Glutamatergic neuron (in vitro differentiated cells): ENCODE data around the gene ADARB1. TPM values are rescaled to one million over a fixed set of nuclear protein-coding genes. Genes with fewer than 3 reads are reported as not detected.

Experiments used
- DNase-seq: peaks from one replicate; pipeline ENCODE4 v3.0.0; 2022
- H3K27ac Mint-ChIP-seq: one replicate; pipeline ENCODE4 v1.8.0; 2020; ENCODE audit warnings: mild to moderate bottlenecking, mixed read lengths, inconsistent platforms; ENCODE audit not compliant: unreplicated experiment
- H3K27me3 Mint-ChIP-seq: one replicate; pipeline ENCODE4 v1.8.0; 2020; ENCODE audit warnings: mild to moderate bottlenecking, moderate library complexity, mixed read lengths, inconsistent platforms; ENCODE audit not compliant: unreplicated experiment
- H3K36me3 Mint-ChIP-seq: one replicate; pipeline ENCODE4 v1.8.0; 2020; ENCODE audit warnings: mild to moderate bottlenecking, mixed read lengths, inconsistent platforms; ENCODE audit not compliant: unreplicated experiment
- H3K4me1 Mint-ChIP-seq: one replicate; pipeline ENCODE4 v1.8.0; 2020; ENCODE audit warnings: mild to moderate bottlenecking, low read depth, mixed read lengths, inconsistent platforms; ENCODE audit not compliant: unreplicated experiment
- H3K4me3 Mint-ChIP-seq: one replicate; pipeline ENCODE4 v1.8.0; 2020; ENCODE audit warnings: mild to moderate bottlenecking, mixed read lengths, inconsistent platforms; ENCODE audit not compliant: unreplicated experiment
- H3K9me3 Mint-ChIP-seq: one replicate; pipeline ENCODE4 v1.8.0; 2020; ENCODE audit warnings: mild to moderate bottlenecking, moderate library complexity, mixed read lengths, inconsistent platforms; ENCODE audit not compliant: unreplicated experiment
- total RNA-seq: library from RNA; stranded (reverse); fragmentation: NEBNext Ultra II Directional; extraction: Animal tissue kit (Norgen Biotek cat#: 25700); gene quantifications from one replicate; pipeline ENCODE4 v1.2.1, GENCODE V29; 2021; ENCODE audit not compliant: unreplicated experiment
- TF ChIP-seq, protein P1 (sequence below): fragments of 200-600 bp; sonication (generic); IDR thresholded peaks from one replicate; pipeline ENCODE4 v1.5.0; 2021; ENCODE audit not compliant: partially characterized antibody, unreplicated experiment

The ADARB1 gene
- total RNA-seq, 1 donor from 2014 or later = 49.2 TPM

GRCh38 chr21:45202889-45203288 lies 128.5 kb downstream of the ADARB1 start:
- Mint-ChIP-seq H3K4me3 (no peak overlapping the region), H3K4me1 (no peaks in the 10 kb centered on the region), H3K27me3 (peaks cover 1% of the 10 kb centered on the region), H3K9me3 (peaks cover 3% of the 10 kb centered on the region), H3K36me3 (peaks cover 4% of the 10 kb centered on the region), H3K27ac (no peak overlapping the region)
- TF ChIP-seq, protein P1, sequence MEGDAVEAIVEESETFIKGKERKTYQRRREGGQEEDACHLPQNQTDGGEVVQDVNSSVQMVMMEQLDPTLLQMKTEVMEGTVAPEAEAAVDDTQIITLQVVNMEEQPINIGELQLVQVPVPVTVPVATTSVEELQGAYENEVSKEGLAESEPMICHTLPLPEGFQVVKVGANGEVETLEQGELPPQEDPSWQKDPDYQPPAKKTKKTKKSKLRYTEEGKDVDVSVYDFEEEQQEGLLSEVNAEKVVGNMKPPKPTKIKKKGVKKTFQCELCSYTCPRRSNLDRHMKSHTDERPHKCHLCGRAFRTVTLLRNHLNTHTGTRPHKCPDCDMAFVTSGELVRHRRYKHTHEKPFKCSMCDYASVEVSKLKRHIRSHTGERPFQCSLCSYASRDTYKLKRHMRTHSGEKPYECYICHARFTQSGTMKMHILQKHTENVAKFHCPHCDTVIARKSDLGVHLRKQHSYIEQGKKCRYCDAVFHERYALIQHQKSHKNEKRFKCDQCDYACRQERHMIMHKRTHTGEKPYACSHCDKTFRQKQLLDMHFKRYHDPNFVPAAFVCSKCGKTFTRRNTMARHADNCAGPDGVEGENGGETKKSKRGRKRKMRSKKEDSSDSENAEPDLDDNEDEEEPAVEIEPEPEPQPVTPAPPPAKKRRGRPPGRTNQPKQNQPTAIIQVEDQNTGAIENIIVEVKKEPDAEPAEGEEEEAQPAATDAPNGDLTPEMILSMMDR = no peak
- DNase-seq = no peak

DNA sequence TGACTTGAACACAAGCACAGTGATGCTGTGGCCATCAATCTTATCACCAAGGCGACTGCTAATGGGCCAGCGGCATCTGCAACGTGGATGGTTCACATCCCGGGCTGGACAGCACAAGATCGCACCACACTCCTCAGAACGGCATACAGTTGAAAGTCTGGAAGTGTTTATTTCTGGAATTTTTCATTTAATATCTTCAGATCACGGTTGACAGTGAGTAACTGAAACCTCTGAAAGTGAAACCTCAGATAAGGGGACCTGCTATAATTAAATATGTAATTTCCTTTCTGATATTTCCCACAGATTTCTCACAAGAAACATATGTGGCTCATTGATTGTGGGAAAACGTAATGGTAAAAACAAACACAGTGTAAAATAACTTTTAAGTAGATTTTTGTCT lies 129.6 kb downstream of the ADARB1 start:
- Mint-ChIP-seq H3K27me3 (peaks cover 3% of the 10 kb centered on the region), H3K36me3 (peaks cover 4% of the 10 kb centered on the region), H3K4me1 (no peaks in the 10 kb centered on the region), H3K9me3 (peaks cover 4% of the 10 kb centered on the region), H3K4me3 (no peak overlapping the region), H3K27ac (no peak overlapping the region)
- DNase-seq = no peak
- TF ChIP-seq, protein P1 = no peak

DNA sequence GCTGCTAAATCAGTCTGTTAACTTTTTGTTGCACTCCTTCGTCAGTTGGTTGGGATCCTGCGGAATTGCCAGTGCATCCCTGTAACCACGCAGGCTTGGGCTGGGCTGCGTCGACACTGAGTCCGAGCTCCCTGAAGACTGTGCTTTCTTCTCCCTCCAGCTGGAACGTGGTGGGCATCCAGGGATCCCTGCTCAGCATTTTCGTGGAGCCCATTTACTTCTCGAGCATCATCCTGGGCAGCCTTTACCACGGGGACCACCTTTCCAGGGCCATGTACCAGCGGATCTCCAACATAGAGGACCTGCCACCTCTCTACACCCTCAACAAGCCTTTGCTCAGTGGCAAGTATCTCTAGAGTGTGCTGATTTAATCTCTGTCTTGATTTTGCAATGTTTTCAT lies 130.0 kb downstream of the ADARB1 start:
- Mint-ChIP-seq H3K4me3 (no peak overlapping the region), H3K9me3 (peaks cover 4% of the 10 kb centered on the region), H3K4me1 (no peaks in the 10 kb centered on the region), H3K27ac (no peak overlapping the region), H3K36me3 (peaks cover 5% of the 10 kb centered on the region), H3K27me3 (peaks cover 3% of the 10 kb centered on the region)
- TF ChIP-seq, protein P1 = no peak
- DNase-seq = no peak

GRCh38 chr21:45207839-45208626 lies 133.7 kb downstream of the ADARB1 start:
- Mint-ChIP-seq H3K27me3 (peaks cover 3% of the 10 kb centered on the region), H3K36me3 (peaks cover 8% of the 10 kb centered on the region), H3K27ac (no peak overlapping the region), H3K4me3 (no peak overlapping the region), H3K4me1 (no peaks in the 10 kb centered on the region), H3K9me3 (peaks cover 1% of the 10 kb centered on the region)
- TF ChIP-seq, protein P1 = no peak
- DNase-seq = no peak

GRCh38 chr21:45208627-45208951 lies 134.2 kb downstream of the ADARB1 start:
- no peak for DNase-seq
- Mint-ChIP-seq H3K9me3 (peaks cover 1% of the 10 kb centered on the region), H3K4me3 (no peak overlapping the region), H3K4me1 (no peaks in the 10 kb centered on the region), H3K27me3 (peaks cover 3% of the 10 kb centered on the region), H3K27ac (no peak overlapping the region), H3K36me3 (peaks cover 8% of the 10 kb centered on the region)
- TF ChIP-seq, protein P1 = no peak
